K562 (cell line): ENCODE measurements around the gene ADIPOR1. TPM values are rescaled to one million over a fixed set of nuclear protein-coding genes. Genes with fewer than 3 reads are reported as not detected.

ENCODE experiments used
- BRF2 ChIP-seq: IDR thresholded peaks from 3 replicates; pipeline ENCODE4 v1.6.1; 2011; ENCODE audit warnings: borderline replicate concordance, mild to moderate bottlenecking; ENCODE audit not compliant: insufficient read length, insufficient read depth
- CUX1 ChIP-seq: fragments of 200-800 bp; sonication (Bioruptor generic); IDR thresholded peaks from 2 replicates; pipeline ENCODE4 v1.6.1; 2016; ENCODE audit warnings: missing genetic modification characterization, missing compliant biosample characterization
- DMBX1 ChIP-seq: fragments of 250-450 bp; sonication (Bioruptor Pico); IDR thresholded peaks from 2 replicates; pipeline ENCODE4 v1.8.0; 2022; ENCODE audit warnings: inconsistent platforms, mild to moderate bottlenecking, moderate library complexity, borderline replicate concordance
- ELF4 ChIP-seq: fragments of 450-650 bp; formaldehyde crosslinking; IDR thresholded peaks from 2 replicates; pipeline ENCODE4 v1.4.0; 2022; ENCODE audit warnings: missing genetic modification characterization
- ETV5 ChIP-seq: sonication (generic); formaldehyde crosslinking; IDR thresholded peaks from 2 replicates; pipeline ENCODE4 v1.4.0; 2020; ENCODE audit warnings: low read depth, mild to moderate bottlenecking, missing genetic modification reagents
- HES1 ChIP-seq: fragments of 450-650 bp; IDR thresholded peaks from 2 replicates; pipeline ENCODE4 v1.6.1; 2016; ENCODE audit warnings: low read depth, mild to moderate bottlenecking, moderate library complexity
- MITF ChIP-seq: IDR thresholded peaks from 2 replicates; pipeline ENCODE4 v1.6.1; 2014; ENCODE audit warnings: antibody characterized with exemption
- REST ChIP-seq, 2 experiments: fragments of 450-650 bp; formaldehyde crosslinking in 1 of 2; IDR thresholded peaks; 2 replicates each; pipeline versions ENCODE4 v1.4.0 to v1.6.1; 2014 to 2020; ENCODE audit warnings: mild to moderate bottlenecking in 2 of 2, borderline replicate concordance in 1 of 2, low read depth in 1 of 2
- polyA plus RNA-seq, 8 experiments: library from polyadenylated mRNA; depleted of rRNA in 4 of 8; stranded (reverse) in 5 of 8; unstranded in 3 of 8; fragments of >200 nt; fragmentation: Nextera tagmentation in 2 of 8; fragmentation: Illumina TruSeq in 1 of 8; extraction: Ambion mirVana in 2 of 8; extraction: Trizol in 1 of 8; gene quantifications; 2 replicates each; pipeline versions ENCODE4 v1.2.1 to v1.2.3, GENCODE V29; 2011 to 2014; ENCODE audit warnings: inconsistent platforms in 1 of 8, missing spikeins in 1 of 8
- total RNA-seq, 7 experiments: library from RNA; depleted of rRNA in 6 of 7; stranded (reverse); fragments of >200 nt in 6 of 7; fragmentation: Illumina TruSeq in 2 of 7; extraction: Trizol in 2 of 7; gene quantifications; 2 replicates each; pipeline versions ENCODE4 v1.2.1 to v1.2.3, GENCODE V29; 2011 to 2021; ENCODE audit warnings: low replicate concordance in 1 of 7

ADIPOR1 gene
- total and polyA plus RNA-seq, 9 of the 15 experiments (the other 6 are each of a cell fraction or from before 2014, with no cell fraction given): 29.0 to 217 (median 100) TPM

- no peak for TF ChIP-seq REST (IDR thresholded peaks at IDR 0.05; ENCODE audit: borderline replicate concordance)
- TF ChIP-seq REST (CRISPR knock-in tag; IDR thresholded peaks at IDR 0.05; ENCODE audit: low read depth): no peak; the same call in 1 of the 2 replicates
- TF ChIP-seq BRF2: no peak
- no peak for TF ChIP-seq MITF
- peak; percentile 66; the same call in 1 of the 2 replicates for TF ChIP-seq ELF4 (CRISPR knock-in tag)
- no peak for TF ChIP-seq CUX1 (CRISPR knock-in tag)
- TF ChIP-seq DMBX1 (CRISPR knock-in tag): no peak
- TF ChIP-seq HES1: no peak
- TF ChIP-seq ETV5: 0 out of 2 replicates have a peak, but pooled peaks have one; percentile 9
Observed at GRCh38 chr1:202958544-202959275, 598 bp upstream of the ADIPOR1 start (continued).
